HepG2 (cell line): ENCODE data around the gene PDPR. TPM values are rescaled to one million over a fixed set of nuclear protein-coding genes. Genes with fewer than 3 reads are reported as not detected.

Source experiments
- CREM ChIP-seq, 2 experiments: sonication (generic) in 1 of 2; formaldehyde crosslinking in 1 of 2; IDR thresholded peaks; 2 replicates each; pipeline versions ENCODE4 v1.4.0 to v1.6.1; 2016 to 2020; ENCODE audit warnings: antibody characterized with exemption in 1 of 2, mild to moderate bottlenecking in 1 of 2, missing genetic modification reagents in 1 of 2
- HOXA5 ChIP-seq: sonication (generic); formaldehyde crosslinking; IDR thresholded peaks from 2 replicates; pipeline ENCODE4 v1.4.0; 2020; ENCODE audit warnings: missing genetic modification reagents
- KMT2A ChIP-seq: sonication (generic); formaldehyde crosslinking; IDR thresholded peaks from 2 replicates; pipeline ENCODE4 v1.4.0; 2020; ENCODE audit warnings: missing genetic modification reagents
- XBP1 ChIP-seq: sonication (generic); formaldehyde crosslinking; IDR thresholded peaks from 2 replicates; pipeline ENCODE4 v1.5.0; 2020; ENCODE audit warnings: missing genetic modification reagents
- ZBTB40 ChIP-seq, 2 experiments: fragments of 450-650 bp in 1 of 2; sonication (generic) in 1 of 2; formaldehyde crosslinking in 1 of 2; IDR thresholded peaks; 2 replicates each; pipeline versions ENCODE4 v1.6.1 to v1.8.0; 2016 to 2022; ENCODE audit warnings: antibody characterized with exemption in 1 of 2, mild to moderate bottlenecking in 1 of 2, missing genetic modification reagents in 1 of 2
- ZNF282 ChIP-seq: fragments of 450-650 bp; IDR thresholded peaks from 2 replicates; pipeline ENCODE4 v1.6.1; 2018; ENCODE audit not compliant: partially characterized antibody
- ZNF770 ChIP-seq: sonication (generic); formaldehyde crosslinking; IDR thresholded peaks from 2 replicates; pipeline ENCODE4 v1.5.0; 2020; ENCODE audit warnings: mild to moderate bottlenecking, missing genetic modification reagents
- polyA plus RNA-seq, 8 experiments: library from polyadenylated mRNA; depleted of rRNA in 3 of 8; stranded (reverse) in 7 of 8; unstranded in 1 of 8; fragments of >200 nt; fragmentation: Illumina TruSeq in 4 of 8; extraction: Trizol in 4 of 8; gene quantifications; 2 replicates each; pipeline versions ENCODE4 v1.2.1 to v1.2.3, GENCODE V29; 2011 to 2016; ENCODE audit warnings: low read depth in 4 of 8, missing spikeins in 1 of 8, mixed read lengths in 1 of 8; ENCODE audit not compliant: insufficient read depth in 1 of 8
- total RNA-seq, 5 experiments: library from RNA; depleted of rRNA; stranded (reverse); fragments of >200 nt; fragmentation: Illumina TruSeq; extraction: Trizol; gene quantifications; 2 replicates each; pipeline ENCODE4 v1.2.3, GENCODE V29; 2016; ENCODE audit warnings: low read depth in 1 of 5
- TF ChIP-seq, protein P1 (sequence below): sonication (generic); formaldehyde crosslinking; conservative IDR thresholded peaks from 2 replicates; pipeline ENCODE4 v1.4.0; 2020; ENCODE audit warnings: missing genetic modification reagents
- TF ChIP-seq, protein P2 (sequence below): sonication (generic); formaldehyde crosslinking; IDR thresholded peaks from 2 replicates; pipeline ENCODE4 v1.5.0; 2020; ENCODE audit warnings: mild to moderate bottlenecking, missing genetic modification reagents, moderate library complexity

Gene PDPR
- total and polyA plus RNA-seq, 2 of the 13 experiments (the other 11 are each of a cell fraction or from before 2014, with no cell fraction given): 19.5 to 29.9 TPM

DNA sequence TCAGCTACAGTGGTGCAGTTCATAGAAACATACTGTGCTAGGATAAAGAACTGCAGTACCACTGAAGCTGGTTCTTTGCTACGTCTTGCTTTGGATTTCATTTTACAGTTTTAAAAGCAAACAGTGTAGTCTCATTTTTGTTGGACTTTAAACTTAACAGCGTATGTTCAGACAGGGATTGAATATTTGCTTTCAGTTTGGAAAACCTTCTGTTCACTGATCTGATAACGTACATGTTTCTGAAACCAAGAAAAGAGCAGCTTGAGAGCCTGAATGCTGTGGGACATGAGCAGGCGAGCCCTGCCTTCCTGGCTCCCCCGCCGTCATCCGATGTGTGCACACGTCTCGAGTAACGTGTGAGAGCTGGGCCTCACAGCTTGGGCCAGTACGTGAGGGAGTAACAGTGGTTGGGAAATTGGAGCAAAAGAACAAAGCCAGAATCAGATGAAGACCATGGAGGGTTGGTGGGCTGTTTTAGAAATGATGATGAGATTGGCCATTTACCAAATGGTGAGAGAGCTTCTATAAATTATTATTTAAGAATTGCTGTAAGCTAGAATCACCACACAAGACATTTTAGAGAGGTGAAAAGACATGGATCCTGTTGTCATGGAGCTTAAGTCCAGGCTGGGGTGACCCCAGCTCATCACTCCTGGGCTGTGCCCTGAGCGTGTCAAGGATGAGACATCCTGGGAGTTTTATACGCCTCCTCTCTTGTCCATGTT, 38.6 kb downstream of the PDPR start (continued):
- TF ChIP-seq ZBTB40 (IDR thresholded peaks at IDR 0.05): no peak
- TF ChIP-seq ZBTB40 (CRISPR knock-in tag; IDR thresholded peaks at IDR 0.05): no peak
- TF ChIP-seq ZNF282: no peak
- peak; percentile 53; the same call in 1 of the 2 replicates for TF ChIP-seq HOXA5 (CRISPR knock-in tag)
- no peak for TF ChIP-seq XBP1 (CRISPR knock-in tag)
- TF ChIP-seq, protein P1, sequence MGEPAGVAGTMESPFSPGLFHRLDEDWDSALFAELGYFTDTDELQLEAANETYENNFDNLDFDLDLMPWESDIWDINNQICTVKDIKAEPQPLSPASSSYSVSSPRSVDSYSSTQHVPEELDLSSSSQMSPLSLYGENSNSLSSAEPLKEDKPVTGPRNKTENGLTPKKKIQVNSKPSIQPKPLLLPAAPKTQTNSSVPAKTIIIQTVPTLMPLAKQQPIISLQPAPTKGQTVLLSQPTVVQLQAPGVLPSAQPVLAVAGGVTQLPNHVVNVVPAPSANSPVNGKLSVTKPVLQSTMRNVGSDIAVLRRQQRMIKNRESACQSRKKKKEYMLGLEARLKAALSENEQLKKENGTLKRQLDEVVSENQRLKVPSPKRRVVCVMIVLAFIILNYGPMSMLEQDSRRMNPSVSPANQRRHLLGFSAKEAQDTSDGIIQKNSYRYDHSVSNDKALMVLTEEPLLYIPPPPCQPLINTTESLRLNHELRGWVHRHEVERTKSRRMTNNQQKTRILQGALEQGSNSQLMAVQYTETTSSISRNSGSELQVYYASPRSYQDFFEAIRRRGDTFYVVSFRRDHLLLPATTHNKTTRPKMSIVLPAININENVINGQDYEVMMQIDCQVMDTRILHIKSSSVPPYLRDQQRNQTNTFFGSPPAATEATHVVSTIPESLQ: no peak
- TF ChIP-seq CREM (IDR thresholded peaks at IDR 0.05): peak; percentile 37; the same call in 1 of the 2 replicates
- no peak for TF ChIP-seq CREM (CRISPR knock-in tag; IDR thresholded peaks at IDR 0.05)
- TF ChIP-seq KMT2A: 0 out of 2 replicates have a peak, but pooled peaks have one; percentile 48
- TF ChIP-seq, protein P2, sequence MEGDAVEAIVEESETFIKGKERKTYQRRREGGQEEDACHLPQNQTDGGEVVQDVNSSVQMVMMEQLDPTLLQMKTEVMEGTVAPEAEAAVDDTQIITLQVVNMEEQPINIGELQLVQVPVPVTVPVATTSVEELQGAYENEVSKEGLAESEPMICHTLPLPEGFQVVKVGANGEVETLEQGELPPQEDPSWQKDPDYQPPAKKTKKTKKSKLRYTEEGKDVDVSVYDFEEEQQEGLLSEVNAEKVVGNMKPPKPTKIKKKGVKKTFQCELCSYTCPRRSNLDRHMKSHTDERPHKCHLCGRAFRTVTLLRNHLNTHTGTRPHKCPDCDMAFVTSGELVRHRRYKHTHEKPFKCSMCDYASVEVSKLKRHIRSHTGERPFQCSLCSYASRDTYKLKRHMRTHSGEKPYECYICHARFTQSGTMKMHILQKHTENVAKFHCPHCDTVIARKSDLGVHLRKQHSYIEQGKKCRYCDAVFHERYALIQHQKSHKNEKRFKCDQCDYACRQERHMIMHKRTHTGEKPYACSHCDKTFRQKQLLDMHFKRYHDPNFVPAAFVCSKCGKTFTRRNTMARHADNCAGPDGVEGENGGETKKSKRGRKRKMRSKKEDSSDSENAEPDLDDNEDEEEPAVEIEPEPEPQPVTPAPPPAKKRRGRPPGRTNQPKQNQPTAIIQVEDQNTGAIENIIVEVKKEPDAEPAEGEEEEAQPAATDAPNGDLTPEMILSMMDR (CRISPR knock-in tag): 0 out of 2 replicates have a peak, but pooled peaks have one; percentile 13
- TF ChIP-seq ZNF770: peak; percentile 43; the same call in 1 of the 2 replicates
